Measurements from ENCODE around the gene MAPRE2. TPM values are rescaled to one million over a fixed set of nuclear protein-coding genes. Genes with fewer than 3 reads are reported as not detected.
"Not testable (repeated sequence)": the region's sequence is repeated elsewhere in the genome, so short reads cannot be mapped to it uniquely, and the experiment has no call there.

MAPRE2 gene
- total RNA-seq, 1 donor from 2014 or later, result 101 TPM

DNA sequence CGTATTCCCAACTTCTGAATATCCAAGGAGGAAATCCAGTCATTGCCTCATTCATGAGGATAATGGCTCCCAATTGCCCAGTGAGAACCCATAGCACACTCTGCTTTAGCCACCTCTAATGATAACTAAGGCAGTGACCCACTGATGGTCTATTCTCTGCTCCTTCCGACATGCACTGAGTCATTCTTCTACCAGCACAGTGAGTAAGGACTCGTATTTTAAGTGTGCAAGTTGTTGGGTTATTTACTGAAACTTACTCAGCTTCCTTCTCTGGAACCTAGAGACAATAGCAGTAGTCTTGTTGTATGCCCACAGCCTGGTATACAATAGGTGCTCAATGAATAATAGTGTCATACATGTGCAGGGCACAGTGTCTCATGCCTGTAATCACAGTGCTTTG is 118.6 kb downstream of the MAPRE2 start:
- ATAC-seq (ENCODE audit: poor library complexity) (no peak), DNase-seq (no peak)
- intact Hi-C loops (cut with DNase I), result no loop called here

DNA sequence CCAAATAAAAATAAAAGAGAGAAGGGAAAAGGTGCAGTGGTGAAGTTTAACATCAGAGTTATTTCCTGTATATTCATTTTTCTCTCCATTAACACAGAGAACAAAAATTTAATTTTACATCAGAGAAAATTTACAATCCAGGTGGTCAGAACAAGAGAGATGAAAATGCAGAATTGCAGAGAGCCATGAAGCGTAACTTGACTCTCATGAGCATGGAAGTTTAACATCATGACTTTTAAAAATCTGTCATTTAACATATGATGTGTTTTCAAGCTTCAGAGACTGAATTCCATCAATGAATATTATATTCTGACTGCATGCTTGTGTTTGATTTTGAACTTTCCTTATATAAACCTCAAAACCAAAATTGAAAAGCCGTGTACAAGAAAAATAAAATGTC is 120.3 kb downstream of the MAPRE2 start:
- no peak for ATAC-seq (ENCODE audit: poor library complexity)
- no peak for DNase-seq
- intact Hi-C loops (cut with DNase I), result no loop called here

- intact Hi-C loops (cut with DNase I), result no loop called here
These were observed 120.7 kb downstream of the MAPRE2 start for GRCh38 chr18:35161934-35162333.

DNA sequence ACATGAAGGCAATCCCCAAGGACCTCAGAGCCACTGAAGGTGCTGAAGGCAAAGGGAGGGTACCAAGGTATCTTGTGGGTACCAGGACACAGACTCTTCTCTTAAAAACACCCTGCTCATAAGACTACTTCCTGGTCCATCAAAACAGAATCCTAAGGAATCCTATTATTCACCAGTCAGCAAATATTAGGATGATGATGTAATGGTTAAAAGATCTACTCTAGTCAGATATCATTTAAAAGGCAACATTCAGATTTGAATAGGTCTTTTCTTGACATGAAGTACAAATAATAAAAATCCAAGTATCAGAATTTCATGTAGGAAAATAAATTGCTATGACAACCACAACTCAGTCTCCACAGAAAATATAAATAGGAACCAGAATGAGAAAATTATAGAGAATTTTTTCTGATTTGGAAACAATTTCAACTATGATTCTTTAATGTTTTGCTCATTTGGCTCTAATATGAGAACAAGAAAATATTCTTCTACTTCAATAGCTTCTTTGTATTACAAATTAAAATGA is 121.9 kb downstream of the MAPRE2 start:
- peak; percentile 38 for ATAC-seq (ENCODE audit: poor library complexity)
- intact Hi-C loops (cut with DNase I), result no loop called here
- DNase-seq, result no peak

More at GRCh38 chr18:35161934-35162333, 120.7 kb downstream of the MAPRE2 start:
- no peak for ATAC-seq (ENCODE audit: poor library complexity)
- no peak for DNase-seq

DNA sequence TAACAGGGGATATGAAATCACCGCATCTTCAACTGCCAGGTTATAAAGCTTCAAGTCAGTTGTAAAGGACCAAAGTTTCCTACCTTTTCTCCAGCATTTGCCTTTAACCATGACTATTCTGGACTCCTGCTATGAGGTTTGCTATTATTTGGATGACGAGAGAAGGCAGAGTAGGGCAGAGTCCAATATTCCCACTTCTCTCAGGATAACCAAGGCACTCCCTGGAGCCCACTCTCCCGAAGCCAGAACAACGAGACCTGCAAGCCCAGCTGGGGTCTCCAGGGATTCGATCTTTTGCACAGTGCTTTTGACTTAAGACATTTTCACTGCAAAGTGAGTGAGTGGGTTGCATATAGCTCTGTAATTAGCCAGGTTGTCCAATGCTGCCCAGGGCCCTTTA is 122.5 kb downstream of the MAPRE2 start:
- DNase-seq, result no peak
- intact Hi-C loops (cut with DNase I), result no loop called here
- ATAC-seq (ENCODE audit: poor library complexity), result peak; percentile 29

- intact Hi-C loops (cut with DNase I), result no loop called here
- ATAC-seq (ENCODE audit: poor library complexity), result peak; percentile 85
- peak; percentile 55 for DNase-seq
These were observed 122.9 kb downstream of the MAPRE2 start for GRCh38 chr18:35164133-35164532.

DNA sequence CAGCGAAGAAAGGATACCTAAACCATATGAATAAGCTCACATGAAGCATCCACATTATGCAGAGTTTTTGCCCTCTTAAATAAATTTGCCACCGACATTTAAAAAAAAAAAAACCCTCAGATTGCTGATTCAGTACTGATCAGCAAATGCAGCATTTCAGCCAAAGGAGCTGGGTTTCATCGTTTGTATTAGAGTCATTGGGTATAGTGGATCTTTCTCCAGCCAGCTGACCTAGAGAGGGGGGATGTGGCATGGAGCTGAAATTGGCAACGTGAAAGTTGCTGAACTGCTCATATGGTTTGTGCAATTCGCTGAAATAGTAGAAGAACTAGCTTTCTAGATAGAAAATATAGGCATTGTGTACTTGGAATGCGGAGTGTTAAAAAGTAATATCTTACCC is 126.1 kb downstream of the MAPRE2 start:
- intact Hi-C loops (cut with DNase I), result no loop called here
- ATAC-seq (ENCODE audit: poor library complexity) (no peak), DNase-seq (no peak)

DNA sequence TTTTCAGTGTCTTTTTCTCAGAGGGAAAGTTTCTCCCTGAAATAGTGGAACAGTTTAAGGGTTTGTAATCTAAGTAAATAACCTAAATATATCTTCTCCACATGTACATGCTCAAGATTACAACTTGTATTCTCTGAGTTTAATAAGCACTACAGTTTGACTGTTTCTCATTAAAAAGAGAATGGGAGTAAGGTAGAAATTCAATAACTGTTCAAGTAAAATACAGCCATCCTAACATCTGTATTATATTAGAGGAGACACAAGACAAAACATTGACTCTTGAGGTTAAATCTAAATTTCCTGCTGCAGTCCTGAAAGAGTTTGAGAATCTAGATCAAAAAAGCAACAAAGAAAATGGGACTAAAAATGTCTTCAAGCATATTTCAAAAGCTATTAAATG is 126.6 kb downstream of the MAPRE2 start:
- ATAC-seq (ENCODE audit: poor library complexity) (no peak), DNase-seq (no peak)
- intact Hi-C loops (cut with DNase I), result no loop called here

GRCh38 chr18:35170323-35170722 is 129.1 kb downstream of the MAPRE2 start:
- intact Hi-C loops (cut with DNase I); ATAC-seq (ENCODE audit: poor library complexity); DNase-seq: not testable (repeated sequence)

- no peak for DNase-seq
- intact Hi-C loops (cut with DNase I), result no loop called here
- ATAC-seq (ENCODE audit: poor library complexity), result no peak
These were observed 130.2 kb downstream of the MAPRE2 start for GRCh38 chr18:35171315-35171987.

DNA sequence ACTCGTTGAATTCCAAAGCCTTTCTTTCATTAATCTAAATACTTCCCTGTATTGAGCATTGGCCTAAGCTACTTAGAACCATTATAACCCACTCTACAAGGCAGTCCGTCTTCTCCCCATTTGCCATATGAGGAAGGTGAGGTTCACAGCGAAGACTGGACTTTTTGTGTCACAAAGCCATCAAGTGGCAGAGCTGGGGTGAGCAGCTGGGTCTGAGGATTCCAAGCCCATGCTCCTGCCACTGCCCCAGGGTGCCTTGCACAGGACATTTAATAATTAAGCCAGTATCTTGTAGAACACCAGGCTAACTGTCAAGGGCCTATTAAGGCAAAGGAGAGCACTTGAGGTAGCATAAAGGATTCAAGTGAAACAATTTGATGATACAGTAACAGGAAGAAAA is 130.8 kb downstream of the MAPRE2 start:
- DNase-seq (no peak), ATAC-seq (ENCODE audit: poor library complexity) (no peak)
- intact Hi-C loops (cut with DNase I), result no loop called here

- intact Hi-C loops (cut with DNase I), result no loop called here
- no peak for DNase-seq
- ATAC-seq (ENCODE audit: poor library complexity), result no peak
These were observed 131.3 kb downstream of the MAPRE2 start for GRCh38 chr18:35172451-35173035.

DNA sequence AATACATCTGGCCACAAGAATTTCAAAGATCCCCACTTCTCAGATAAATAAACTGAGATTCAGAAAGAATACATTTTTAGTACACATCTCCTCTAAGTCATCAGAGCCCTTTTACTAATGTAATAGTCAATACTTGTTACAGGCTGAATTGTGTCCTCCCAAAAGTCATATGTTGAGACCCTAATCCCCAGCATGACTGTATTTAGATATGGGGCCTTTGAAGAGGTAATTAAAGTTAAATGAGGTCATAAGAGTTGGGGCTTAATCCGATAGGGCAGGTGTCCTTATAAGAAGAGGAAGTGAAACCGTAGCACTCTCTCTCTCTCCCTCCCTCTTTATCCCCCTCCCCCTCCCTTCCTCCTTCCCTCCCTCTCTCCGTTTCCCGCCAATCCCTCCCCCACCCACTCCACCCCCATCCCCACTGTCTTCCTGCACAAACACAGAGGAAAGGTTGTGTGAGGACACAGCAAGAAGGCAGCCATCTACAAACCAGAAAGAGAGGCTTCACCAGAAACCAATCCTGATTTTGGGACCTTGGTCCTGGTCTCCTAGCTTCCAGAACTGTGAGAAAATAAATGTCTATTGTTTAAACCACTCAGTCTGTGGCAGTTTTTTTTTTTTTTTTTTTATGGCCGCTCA is 133.0 kb downstream of the MAPRE2 start:
- DNase-seq, result no peak
- intact Hi-C loops (cut with DNase I), result no loop called here
- ATAC-seq (ENCODE audit: poor library complexity), result peak; percentile 12

- no peak for ATAC-seq (ENCODE audit: poor library complexity)
- DNase-seq, result no peak
- intact Hi-C loops (cut with DNase I), result no loop called here
These were observed 133.5 kb downstream of the MAPRE2 start for GRCh38 chr18:35174745-35175144.

- DNase-seq, result no peak
- intact Hi-C loops (cut with DNase I), result no loop called here
- no peak for ATAC-seq (ENCODE audit: poor library complexity)
These were observed 135.7 kb downstream of the MAPRE2 start for GRCh38 chr18:35176925-35177324.

DNA sequence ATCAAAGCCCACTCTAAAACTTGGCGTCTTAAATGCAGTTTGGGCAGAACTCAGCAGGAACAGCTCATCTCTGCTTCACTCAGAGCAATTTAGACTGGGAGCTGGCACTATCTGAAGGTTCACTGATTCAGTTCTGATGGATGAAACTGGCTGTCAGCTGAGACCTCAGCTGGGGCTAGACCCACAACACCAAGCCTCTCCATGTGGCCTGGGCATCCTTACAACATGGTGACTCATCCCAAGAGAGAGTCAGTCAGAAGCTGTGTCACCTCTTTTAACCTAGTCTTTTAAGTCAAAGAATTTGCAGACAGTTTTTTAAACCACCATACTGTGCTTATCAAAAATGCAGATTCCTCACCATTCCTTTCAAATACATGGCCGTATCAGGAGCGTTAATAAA is 137.0 kb downstream of the MAPRE2 start:
- intact Hi-C loops (cut with DNase I), result no loop called here
- DNase-seq, result no peak
- no peak for ATAC-seq (ENCODE audit: poor library complexity)

DNA sequence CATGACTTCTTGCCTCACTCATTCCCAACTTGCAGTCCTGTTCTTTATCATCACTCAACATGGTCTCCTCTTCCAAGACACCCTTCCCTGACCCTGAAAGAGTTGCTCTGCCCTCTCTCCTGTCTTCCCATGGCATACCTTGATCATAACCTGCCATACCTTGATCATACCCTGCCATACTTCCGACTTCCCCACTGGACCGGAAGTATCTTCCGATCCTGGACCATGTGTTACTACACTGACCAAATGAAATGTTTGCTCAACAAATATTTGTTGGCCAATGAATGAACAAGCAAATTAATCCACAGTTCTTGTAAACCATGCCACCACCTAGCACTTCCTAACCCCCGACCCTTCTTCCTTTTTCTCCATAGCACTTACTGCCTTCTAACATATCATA is 138.7 kb downstream of the MAPRE2 start:
- no peak for DNase-seq
- intact Hi-C loops (cut with DNase I), result no loop called here
- no peak for ATAC-seq (ENCODE audit: poor library complexity)

DNA sequence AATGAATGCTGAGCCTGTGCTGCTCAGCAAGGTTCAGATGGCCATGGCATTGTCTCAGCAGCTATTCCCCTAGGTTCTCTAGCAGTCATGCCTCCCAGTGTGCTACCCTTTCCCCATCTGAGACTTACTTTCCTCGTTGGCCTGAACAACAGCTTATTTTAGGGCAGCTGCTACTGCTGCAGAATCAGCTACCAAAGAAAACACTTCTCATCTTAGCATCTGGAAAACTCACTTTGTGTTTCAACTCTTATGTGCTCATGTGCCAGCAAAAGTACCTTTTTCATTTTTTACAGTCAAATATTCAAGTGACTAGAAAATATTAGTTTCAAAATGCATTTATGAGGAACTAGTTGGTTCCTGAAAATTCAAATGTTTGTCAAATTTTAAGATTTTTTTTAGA is 139.2 kb downstream of the MAPRE2 start:
- ATAC-seq (ENCODE audit: poor library complexity), result no peak
- DNase-seq, result no peak
- intact Hi-C loops (cut with DNase I), result no loop called here

DNA sequence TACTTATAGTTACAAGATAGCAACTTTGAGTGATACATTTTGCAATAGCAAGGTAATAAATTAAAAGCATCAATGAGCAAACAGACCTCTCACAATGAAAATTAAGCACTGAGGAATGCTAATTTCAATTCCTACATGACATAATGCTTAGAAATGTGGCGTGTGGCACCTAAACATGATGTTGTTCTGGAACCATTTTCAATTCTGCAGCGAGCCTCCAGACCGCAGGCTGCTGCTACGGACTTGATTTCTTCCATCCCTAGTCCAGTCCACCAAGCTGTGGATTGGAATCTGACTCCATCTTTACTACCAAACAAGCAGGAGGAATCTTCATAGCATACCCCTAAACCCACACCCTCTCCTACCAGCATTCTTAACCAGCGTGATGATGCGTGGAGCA is 140.9 kb downstream of the MAPRE2 start:
- ATAC-seq (ENCODE audit: poor library complexity), result no peak
- no peak for DNase-seq
- intact Hi-C loops (cut with DNase I), result no loop called here

GRCh38 chr18:35183886-35184285 is 142.7 kb downstream of the MAPRE2 start:
- intact Hi-C loops (cut with DNase I), result no loop called here
- no peak for ATAC-seq (ENCODE audit: poor library complexity)

More at GRCh38 chr18:35183886-35184285, 142.7 kb downstream of the MAPRE2 start:
- no peak for DNase-seq

All from Right ventricle myocardium superior (tissue), 1 donor.